Measurements from ENCODE around the gene ANGPTL1. TPM values are rescaled to one million over a fixed set of nuclear protein-coding genes. Genes with fewer than 3 reads are reported as not detected.

ANGPTL1 gene
- total and polyA plus RNA-seq, 2 of the 13 experiments (the other 11 are each of a cell fraction or from before 2014, with no cell fraction given), result 2.9 to 9.3 TPM

GRCh38 chr1:178868706-178869105 is 2.2 kb downstream of the ANGPTL1 start:
- no TSS peak for BruUV-seq (replicated peaks)
- H3K36me3 ChIP-seq (replicated peaks in 1 of 2; ENCODE audit: control insufficient read depth in 1 of 2, insufficient read depth in 2 of 2, low read length in 2 of 2), result peaks cover 0 to 4% of the 10 kb centered on the region in 2 experiments; a peak in 2 of 5 replicates
- ChIA-PET CTCF (ENCODE audit: low intra/inter-chr PET ratio, low total read pairs) (no interaction called here), POLR2A (no interaction called here)
- TF ChIP-seq NFE2 (CRISPR knock-in tag; IDR thresholded peaks at IDR 0.05), result no peak
- TF ChIP-seq ZNF557 (CRISPR knock-in tag; IDR thresholded peaks at IDR 0.05), result no peak
- no peak for TF ChIP-seq PRDM15 (CRISPR knock-in tag; IDR thresholded peaks at IDR 0.05)
- no peak for TF ChIP-seq ZNF629 (CRISPR knock-in tag; conservative IDR thresholded peaks at IDR 0.05)
- TF ChIP-seq SNAPC5 (CRISPR knock-in tag; IDR thresholded peaks at IDR 0.05; ENCODE audit: borderline replicate concordance), result no peak
- no peak for TF ChIP-seq ZNF652 (CRISPR knock-in tag; IDR thresholded peaks at IDR 0.05; ENCODE audit: borderline replicate concordance, low read depth)
- TF ChIP-seq ZFP37 (CRISPR knock-in tag; IDR thresholded peaks at IDR 0.05; ENCODE audit: borderline replicate concordance), result no peak
- H3K9ac ChIP-seq (ENCODE audit: insufficient read depth, low read depth, low read length), result no peak overlapping the region
- no peaks in the 10 kb centered on the region for H3K27me3 ChIP-seq (ENCODE audit: control insufficient read depth in 1 of 2, insufficient read depth in 2 of 2, low read length in 2 of 2)
- WGBS (ENCODE audit: low lambda C conversion rate), result 88% methylated on average over 1 of the region's 1 CpG
- DNase-seq (ENCODE audit: low spot score) (no peak), ATAC-seq (no peak), FAIRE-seq (no peak)
- no peaks in the 10 kb centered on the region; the same call in 1 of the 2 replicates for H4K20me1 ChIP-seq (ENCODE audit: insufficient read depth, low read length)
- H3K4me1 ChIP-seq (ENCODE audit: insufficient read depth, low read length), result peaks cover 54% of the 10 kb centered on the region
- no peak overlapping the region for H3K27ac ChIP-seq (ENCODE audit: extremely low read length, insufficient read depth, low read length)
- peak overlapping the region; percentile 75 for H3K4me2 ChIP-seq (ENCODE audit: low read depth, low read length)
- H3K9me3 ChIP-seq (ENCODE audit: low read length), result no peaks in the 10 kb centered on the region
- H3K79me2 ChIP-seq (ENCODE audit: insufficient read depth, low read length), result peaks cover 19% of the 10 kb centered on the region
- peak overlapping the region; percentile 46 to 75 (median 68); a peak in 5 of 6 replicates for H3K4me3 ChIP-seq (replicated peaks in 1 of 3; ENCODE audit: insufficient read depth in 1 of 3, low read depth in 2 of 3, low read length in 3 of 3)
- H2AFZ ChIP-seq (ENCODE audit: low read length), result no peak overlapping the region
- in situ Hi-C loops (cut with HindIII; ENCODE audit: extremely low pct_ligation_motif_present, low pct_unique_long_range_greater_than_20kb), result no loop called here
- intact Hi-C loops (cut with micrococcal nuclease; ENCODE audit: unreplicated experiment), result loop anchor here (5.0 kb wide), 1 partner anchor 36 kb away; no protein-coding TSS in a partner anchor
